Measurements from ENCODE around the gene FAM20B.

The FAM20B gene

DNA sequence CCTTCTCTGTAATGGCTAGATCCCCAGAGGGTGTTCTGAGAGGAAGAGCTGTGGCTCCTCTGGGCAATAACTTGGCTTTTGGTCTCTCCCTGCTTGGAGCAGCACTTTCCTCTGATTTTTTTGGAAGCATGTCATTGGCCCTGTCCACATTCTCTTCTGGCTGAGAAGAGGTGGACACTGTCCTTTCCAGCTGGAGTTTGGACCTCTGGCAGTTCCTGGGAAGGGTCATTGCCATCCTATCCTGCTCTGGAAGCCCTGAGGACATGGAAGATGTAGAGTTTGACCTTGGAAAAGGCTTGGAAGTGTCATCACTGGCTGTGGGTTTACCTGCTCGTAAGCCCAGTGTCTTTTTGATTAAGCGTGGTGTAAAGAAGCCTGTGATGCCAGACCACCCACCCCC lies 83.0 kb downstream of the FAM20B start:
- TF ChIP-seq TAF1 (IDR thresholded peaks at IDR 0.05; ENCODE audit: borderline replicate concordance, insufficient read depth, low read length) (no peak), SIN3A (IDR thresholded peaks at IDR 0.05; ENCODE audit: borderline replicate concordance, insufficient read depth, low read length) (no peak), POLR2AphosphoS5 (IDR thresholded peaks at IDR 0.05; ENCODE audit: low read depth, low read length) (no peak), FOXP2 (optimal IDR thresholded peaks at IDR 0.05; ENCODE audit: borderline replicate concordance, extremely low read depth, extremely low read length, insufficient read depth) (no peak)
- TF ChIP-seq, protein P1, sequence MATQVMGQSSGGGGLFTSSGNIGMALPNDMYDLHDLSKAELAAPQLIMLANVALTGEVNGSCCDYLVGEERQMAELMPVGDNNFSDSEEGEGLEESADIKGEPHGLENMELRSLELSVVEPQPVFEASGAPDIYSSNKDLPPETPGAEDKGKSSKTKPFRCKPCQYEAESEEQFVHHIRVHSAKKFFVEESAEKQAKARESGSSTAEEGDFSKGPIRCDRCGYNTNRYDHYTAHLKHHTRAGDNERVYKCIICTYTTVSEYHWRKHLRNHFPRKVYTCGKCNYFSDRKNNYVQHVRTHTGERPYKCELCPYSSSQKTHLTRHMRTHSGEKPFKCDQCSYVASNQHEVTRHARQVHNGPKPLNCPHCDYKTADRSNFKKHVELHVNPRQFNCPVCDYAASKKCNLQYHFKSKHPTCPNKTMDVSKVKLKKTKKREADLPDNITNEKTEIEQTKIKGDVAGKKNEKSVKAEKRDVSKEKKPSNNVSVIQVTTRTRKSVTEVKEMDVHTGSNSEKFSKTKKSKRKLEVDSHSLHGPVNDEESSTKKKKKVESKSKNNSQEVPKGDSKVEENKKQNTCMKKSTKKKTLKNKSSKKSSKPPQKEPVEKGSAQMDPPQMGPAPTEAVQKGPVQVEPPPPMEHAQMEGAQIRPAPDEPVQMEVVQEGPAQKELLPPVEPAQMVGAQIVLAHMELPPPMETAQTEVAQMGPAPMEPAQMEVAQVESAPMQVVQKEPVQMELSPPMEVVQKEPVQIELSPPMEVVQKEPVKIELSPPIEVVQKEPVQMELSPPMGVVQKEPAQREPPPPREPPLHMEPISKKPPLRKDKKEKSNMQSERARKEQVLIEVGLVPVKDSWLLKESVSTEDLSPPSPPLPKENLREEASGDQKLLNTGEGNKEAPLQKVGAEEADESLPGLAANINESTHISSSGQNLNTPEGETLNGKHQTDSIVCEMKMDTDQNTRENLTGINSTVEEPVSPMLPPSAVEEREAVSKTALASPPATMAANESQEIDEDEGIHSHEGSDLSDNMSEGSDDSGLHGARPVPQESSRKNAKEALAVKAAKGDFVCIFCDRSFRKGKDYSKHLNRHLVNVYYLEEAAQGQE (IDR thresholded peaks at IDR 0.05; ENCODE audit: insufficient read depth in 1 of 2, low read depth in 2 of 2, low read length in 2 of 2), result no peak

DNA sequence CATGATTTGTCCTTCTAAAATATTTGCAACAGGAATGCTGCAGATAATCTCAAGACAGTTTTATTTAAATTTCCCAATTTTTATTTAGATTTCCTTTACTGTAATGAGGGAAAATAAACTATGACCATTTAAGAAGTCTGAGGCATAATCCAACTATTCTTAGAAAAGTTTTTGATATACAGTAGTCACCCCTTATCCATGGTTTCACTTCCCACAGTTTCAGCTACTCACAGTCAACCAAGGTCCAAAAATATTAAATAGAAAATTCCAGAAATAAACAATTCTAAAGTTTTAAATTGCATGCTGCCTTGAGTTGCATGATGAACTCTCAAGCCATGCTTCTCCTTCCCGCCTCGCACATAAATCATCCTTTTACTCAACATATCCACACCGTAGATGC lies 89.5 kb downstream of the FAM20B start:
- TF ChIP-seq POLR2AphosphoS5 (IDR thresholded peaks at IDR 0.05; ENCODE audit: low read depth, low read length), result no peak
- TF ChIP-seq FOXP2 (optimal IDR thresholded peaks at IDR 0.05; ENCODE audit: borderline replicate concordance, extremely low read depth, extremely low read length, insufficient read depth), result no peak
- TF ChIP-seq SIN3A (IDR thresholded peaks at IDR 0.05; ENCODE audit: borderline replicate concordance, insufficient read depth, low read length), result no peak
- no peak for TF ChIP-seq TAF1 (IDR thresholded peaks at IDR 0.05; ENCODE audit: borderline replicate concordance, insufficient read depth, low read length)
- TF ChIP-seq, protein P1 (IDR thresholded peaks at IDR 0.05; ENCODE audit: insufficient read depth in 1 of 2, low read depth in 2 of 2, low read length in 2 of 2), result no peak

DNA sequence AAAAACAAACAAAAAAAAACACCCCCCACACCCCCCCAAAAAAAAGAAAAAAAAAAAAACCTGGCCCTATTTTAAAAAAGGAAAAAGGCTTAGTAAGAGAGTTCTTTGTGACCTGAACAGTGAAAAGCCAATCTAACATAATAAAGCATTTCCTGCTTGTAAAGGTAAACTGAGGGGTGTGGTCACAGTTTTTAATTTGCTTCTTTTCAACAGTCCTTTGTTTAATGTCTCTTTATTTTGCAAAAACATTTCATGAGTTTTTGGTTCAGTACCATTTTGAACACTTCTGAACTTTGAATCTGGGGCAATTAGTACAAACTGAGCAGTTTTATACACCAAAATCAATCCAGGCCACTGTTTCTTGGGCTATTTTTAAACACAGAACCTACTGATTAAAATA lies 93.8 kb downstream of the FAM20B start:
- TF ChIP-seq FOXP2 (optimal IDR thresholded peaks at IDR 0.05; ENCODE audit: borderline replicate concordance, extremely low read depth, extremely low read length, insufficient read depth) (no peak), POLR2AphosphoS5 (IDR thresholded peaks at IDR 0.05; ENCODE audit: low read depth, low read length) (no peak), SIN3A (IDR thresholded peaks at IDR 0.05; ENCODE audit: borderline replicate concordance, insufficient read depth, low read length) (no peak), TAF1 (IDR thresholded peaks at IDR 0.05; ENCODE audit: borderline replicate concordance, insufficient read depth, low read length) (no peak)
- TF ChIP-seq, protein P1 (IDR thresholded peaks at IDR 0.05; ENCODE audit: insufficient read depth in 1 of 2, low read depth in 2 of 2, low read length in 2 of 2), result no peak

DNA sequence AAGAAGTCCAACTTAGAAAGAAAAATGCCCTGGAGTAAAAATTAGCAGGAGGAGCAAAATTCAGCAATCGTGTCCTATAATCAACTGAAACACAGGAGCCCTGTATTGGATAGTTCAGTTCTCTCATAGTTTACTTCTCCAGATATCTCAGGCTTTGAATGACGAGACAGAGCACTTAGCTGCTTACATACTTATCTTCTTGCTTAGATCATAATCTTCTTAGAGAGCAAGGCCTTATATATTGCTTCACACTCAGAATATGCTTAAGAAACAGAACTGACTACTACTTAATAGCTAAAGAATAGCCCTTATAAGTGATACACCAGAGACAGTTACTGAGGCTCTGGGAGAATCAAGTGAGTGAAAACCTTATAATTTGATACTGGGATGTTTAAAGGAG lies 95.0 kb downstream of the FAM20B start:
- TF ChIP-seq TAF1 (IDR thresholded peaks at IDR 0.05; ENCODE audit: borderline replicate concordance, insufficient read depth, low read length) (no peak), SIN3A (IDR thresholded peaks at IDR 0.05; ENCODE audit: borderline replicate concordance, insufficient read depth, low read length) (no peak), FOXP2 (optimal IDR thresholded peaks at IDR 0.05; ENCODE audit: borderline replicate concordance, extremely low read depth, extremely low read length, insufficient read depth) (no peak), POLR2AphosphoS5 (IDR thresholded peaks at IDR 0.05; ENCODE audit: low read depth, low read length) (no peak)
- TF ChIP-seq, protein P1 (IDR thresholded peaks at IDR 0.05; ENCODE audit: insufficient read depth in 1 of 2, low read depth in 2 of 2, low read length in 2 of 2), result no peak
